HG03039 (cell line): Measurements from ENCODE around the gene ALDH1L1.

ENCODE experiments used
- ATAC-seq: cut with Tn5 transposase; IDR thresholded peaks from one replicate; pipeline ENCODE4 v1.9.1; 2021; ENCODE audit warnings: mild to moderate bottlenecking, moderate library complexity; ENCODE audit not compliant: unreplicated experiment

ALDH1L1 gene

GRCh38 chr3:126197343-126197742, 17.0 kb upstream of the ALDH1L1 start:
- no peak for ATAC-seq

GRCh38 chr3:126194713-126195305, 14.4 kb upstream of the ALDH1L1 start:
- ATAC-seq = no peak

DNA sequence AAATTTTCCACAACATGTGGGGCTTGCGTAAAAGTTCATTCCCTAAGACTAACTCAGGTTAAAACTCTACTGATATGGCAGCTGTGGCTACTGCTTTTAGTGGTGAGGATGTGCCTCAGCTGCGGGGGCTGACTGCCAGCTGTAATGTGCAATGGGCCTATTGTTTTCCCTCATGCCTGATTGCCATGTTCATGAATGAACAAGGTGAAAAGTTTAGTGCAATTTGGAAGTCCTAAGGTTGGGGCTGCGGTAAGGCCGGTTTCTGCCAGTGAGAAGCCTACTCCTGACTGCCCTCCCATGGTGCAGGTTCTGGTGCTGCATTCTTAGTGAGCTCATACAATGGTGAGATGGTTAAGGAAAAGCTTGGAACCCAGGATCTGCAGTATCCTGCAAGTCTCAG, 10.9 kb upstream of the ALDH1L1 start:
- no peak for ATAC-seq

DNA sequence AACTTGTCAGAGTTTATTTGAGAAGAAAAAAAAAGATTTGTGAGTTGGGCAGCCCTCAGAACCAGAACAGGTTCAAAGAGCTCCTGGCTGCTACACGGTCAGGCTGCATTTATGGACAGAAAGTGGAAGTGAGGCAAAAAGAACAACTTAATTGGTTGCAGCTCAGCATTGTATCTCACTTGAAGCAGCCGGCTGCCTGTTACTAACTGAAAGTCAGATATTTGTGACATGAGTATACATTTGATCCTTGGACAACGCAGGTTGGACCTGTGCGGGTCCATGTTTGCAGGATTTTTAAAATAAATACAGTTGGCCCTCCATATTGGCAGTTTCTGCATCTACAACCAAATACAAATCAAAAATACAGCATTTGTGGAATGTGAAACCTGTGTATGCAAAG, 7.5 kb upstream of the ALDH1L1 start:
- no peak for ATAC-seq

DNA sequence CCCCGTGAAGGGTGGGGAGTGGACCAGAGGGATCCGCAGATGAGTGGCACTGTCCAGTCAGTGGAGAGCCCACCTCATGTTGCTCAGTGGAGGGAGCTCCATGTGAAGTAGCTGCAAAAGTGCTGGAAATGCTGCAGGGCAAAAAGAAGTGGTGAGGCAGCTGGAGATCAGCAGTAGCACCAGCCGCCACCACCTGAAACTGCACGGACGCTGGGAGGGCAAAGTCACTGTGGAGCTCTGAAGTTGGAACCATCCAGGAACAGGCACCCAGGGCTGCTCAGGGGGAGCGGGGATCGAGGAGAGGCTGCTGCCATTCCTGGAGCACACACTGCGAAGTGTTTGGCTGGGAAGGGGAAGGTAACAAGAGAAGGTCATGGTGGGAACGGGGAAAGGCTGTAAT, 6.4 kb upstream of the ALDH1L1 start:
- ATAC-seq = no peak

DNA sequence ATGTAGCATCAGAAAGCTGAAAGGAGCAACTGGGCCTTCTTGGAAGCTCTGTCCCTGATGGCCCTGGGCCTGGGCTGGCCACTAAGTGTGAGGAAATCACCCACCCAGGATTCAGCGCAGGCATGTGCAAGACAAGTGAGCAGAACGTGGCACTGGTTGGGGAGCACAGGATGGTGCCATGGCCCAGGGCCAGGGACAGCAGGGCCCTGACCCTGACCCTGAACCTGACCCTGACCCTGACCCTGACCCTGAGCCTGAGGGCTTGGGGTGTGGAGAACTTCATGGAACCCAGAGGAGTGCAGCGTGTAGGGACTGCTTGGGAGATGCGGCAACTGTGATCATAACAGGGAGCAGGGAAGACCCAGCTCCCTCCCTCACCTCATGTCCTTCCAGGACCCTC, 5.9 kb upstream of the ALDH1L1 start:
- no peak for ATAC-seq

- ATAC-seq = no peak
These were observed 4.1 kb upstream of the ALDH1L1 start for GRCh38 chr3:126184465-126185000.

DNA sequence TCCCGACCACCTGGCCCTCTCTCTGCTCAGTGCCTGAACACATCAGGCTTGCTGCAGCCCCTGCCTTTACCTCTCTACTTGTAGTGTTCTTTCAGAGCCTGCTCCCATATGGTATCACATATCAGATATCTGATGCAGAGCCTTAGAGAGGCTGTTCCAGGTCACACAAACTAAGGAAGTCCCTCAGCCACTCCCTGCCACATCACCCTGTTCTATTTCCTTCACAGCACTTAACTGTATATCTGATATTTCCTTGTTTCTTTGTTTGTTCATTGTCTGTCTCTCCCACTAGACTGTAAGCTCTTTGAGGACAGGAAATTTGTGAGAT, 976 bp upstream of the ALDH1L1 start:
- no peak for ATAC-seq

DNA sequence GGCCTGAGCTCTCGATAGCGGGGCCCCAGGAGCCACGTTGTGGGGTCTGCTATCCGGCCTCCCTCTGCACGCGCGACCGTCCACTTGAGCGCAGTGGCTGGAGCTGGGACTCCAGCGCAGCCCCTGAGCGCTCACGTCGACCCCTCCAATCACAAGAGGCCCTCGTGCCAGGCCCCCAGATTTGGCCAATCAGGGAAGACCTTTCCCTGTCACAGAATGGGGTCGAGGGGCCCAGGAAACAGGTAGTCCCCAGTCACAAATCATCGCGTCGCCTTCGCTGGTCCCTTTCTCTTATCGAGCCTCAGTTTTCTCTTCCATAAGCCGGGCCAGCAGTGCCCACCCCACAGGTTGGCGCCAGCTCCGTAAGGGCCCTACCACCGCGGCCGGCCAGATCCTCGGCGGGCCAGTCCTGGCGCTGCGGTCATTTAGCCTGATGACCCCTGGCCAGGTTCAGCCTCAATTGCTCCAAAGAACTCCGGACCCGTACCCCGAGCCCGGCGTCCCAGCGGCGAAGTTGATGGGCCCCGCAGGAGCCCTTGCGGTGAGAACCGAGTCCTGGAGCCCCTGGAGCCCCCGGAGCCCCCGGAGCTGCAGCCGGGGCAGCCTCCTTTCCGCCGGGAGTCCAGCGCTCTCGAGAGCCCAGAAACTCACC, 435 bp downstream of the ALDH1L1 start:
- ATAC-seq = no peak

GRCh38 chr3:126170073-126170777, 10.2 kb downstream of the ALDH1L1 start:
- ATAC-seq = no peak

DNA sequence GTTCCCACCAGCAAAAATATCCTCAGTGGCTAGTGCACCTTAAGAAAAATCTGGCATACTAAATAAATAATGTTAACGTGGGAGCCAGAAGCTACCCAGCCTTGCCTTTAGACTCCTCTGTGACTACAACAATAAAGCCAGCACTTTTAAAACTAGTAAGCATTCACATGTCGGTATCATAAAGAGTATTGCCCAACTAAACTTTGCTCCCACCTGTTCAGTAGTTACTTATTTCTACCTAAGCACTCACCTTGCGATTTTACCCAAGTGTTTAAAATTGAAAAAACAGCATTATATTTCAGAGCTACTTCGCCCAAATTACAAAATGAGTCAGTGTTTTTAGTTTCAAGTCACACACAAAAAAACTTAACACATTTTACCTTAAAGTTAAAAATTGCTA, 12.8 kb downstream of the ALDH1L1 start:
- ATAC-seq = no peak

DNA sequence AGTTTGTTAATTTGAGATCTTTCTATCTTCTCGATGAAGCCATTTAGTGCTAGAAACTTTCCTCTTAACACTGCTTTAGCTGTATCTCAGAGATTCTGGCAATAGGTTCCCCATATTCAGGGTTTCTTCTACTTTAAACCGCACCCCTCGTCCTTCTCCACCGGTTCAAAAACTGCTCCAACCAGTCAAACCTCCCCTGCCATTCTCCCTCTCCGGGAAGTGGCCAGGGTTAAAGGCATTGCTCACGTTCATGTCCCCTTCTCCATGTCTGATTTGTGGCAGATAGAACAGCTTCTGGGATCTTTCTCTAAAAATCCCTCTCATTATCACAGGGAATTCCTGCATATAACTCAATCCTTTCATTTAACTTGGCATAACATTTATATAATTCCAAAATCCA, 14.4 kb downstream of the ALDH1L1 start:
- no peak for ATAC-seq

DNA sequence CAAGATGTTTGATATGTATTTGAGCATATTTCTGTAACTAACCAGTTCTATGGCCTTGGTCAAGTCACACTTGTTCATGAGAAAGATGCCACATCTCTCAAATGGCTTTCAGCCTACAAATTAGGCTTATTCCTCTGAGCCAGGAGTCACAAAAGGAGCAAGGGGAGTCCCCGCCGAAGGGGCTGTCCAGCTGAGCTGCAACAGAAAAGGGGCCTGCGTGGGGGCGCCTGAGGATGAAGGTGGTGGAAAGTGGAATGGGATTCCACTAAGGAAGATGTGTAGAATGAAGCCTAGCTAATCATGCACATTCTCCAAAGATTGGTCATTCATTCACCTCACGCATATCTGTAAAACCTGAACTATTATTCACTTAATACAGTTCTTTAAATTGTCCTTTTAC, 19.1 kb downstream of the ALDH1L1 start:
- ATAC-seq = no peak

GRCh38 chr3:126160243-126161210, 19.9 kb downstream of the ALDH1L1 start:
- ATAC-seq = no peak

GRCh38 chr3:126159476-126159875, 20.9 kb downstream of the ALDH1L1 start:
- ATAC-seq = no peak

DNA sequence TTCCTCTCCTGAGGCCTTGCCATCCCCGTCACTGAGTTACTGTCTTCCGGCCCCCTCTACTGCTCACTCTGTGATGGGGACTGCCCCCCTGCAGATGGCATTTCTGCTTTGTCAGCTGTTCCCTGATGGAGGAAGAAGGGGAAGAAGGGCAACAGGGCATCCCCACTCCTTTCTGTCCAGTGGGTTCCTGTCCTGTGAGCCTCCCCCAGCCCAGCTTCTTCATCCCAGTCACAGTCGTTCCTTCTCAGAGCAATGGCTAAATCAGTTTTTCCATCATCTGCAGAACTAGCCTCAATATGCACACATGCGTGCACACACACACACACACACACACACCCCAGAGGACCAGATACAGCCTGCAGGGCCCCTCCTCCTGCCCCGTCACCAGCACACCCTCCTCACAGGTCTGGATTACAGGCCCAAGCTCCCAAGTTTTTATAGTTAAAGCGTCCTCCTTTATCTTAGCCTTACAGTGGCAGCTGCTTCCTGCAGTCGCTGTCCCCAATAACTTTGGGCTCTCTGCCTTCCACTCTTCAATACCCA, 21.4 kb downstream of the ALDH1L1 start:
- no peak for ATAC-seq

DNA sequence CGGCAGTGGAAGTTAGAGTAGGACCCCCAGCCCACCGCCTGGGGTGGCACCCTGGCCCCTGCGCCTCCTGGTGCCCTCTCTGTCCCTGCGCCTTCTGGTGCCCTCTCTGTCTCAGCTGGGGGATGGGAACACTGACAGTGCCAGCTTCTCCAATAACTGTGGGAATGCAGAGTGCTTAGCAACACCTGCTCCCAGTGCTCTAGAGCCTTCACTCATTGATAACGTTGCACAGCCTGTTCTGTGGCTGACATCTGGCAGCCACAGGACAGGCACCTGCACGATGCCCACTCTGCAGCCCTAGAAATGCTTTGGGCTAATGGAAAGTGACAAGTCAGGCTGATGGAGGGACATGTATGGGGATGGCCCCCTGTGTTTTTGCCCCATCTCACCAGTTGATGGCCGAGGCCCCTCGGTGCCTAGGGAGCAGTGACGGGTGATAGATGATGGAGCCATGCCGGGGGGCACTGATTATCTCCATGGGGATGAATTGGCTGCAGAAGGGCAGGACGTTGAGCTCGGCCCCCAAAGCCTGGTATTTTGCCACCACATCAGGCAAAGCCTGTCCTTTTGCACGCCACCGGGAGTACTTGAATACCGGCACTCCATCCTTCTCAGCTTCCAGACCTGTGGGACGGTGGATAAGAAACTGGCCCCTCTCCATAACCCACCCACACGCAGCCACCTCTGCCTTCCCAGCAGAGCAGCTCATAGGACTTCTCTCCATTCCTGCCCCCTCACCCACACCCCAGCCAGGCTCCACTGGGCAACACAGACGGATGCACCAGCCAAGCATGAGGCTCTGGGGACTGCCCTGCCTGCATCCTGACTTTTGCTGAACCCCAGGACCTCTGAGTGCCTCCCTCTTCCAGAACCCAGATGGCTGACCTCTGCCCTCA, 22.1 kb downstream of the ALDH1L1 start:
- ATAC-seq = no peak

- ATAC-seq = no peak
These were observed 23.2 kb downstream of the ALDH1L1 start for GRCh38 chr3:126157083-126157768.

GRCh38 chr3:126156468-126156867, 23.9 kb downstream of the ALDH1L1 start:
- no peak for ATAC-seq
